ENCODE data around the gene CCDC183.

The CCDC183 gene

DNA sequence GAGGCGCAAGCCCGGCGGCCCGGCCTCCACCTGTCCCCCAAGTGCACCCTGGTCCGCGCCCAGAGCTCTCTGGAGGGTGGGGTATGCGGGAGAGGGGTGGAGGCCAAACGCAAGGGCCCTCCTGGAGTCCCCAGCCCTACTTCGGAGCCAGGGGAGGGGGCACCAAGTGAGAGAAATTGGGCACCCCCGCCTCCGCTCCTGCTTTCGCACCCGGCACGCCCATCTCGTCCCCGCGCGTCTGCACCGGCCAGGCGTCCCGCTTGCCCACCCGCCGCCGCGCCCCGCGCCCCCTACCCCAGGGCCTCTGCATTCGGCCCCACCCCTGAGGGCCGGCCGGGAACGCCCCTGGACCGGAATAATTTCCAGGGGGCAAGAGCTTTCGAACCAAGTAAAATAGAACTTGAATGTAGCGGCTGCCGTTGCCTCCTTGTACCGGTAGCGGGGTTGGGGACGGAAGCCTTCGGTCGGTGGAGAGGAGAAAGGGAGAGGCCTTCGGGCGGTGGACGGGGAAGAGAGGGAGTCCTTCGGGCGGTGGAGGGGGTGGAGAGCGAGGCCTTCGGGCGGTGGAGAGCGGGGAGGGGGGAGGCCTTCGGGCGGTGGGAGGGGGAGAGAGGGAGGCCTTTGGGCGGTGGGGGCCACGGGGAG is 52.4 kb downstream of the CCDC183 start:
- TF ChIP-seq, protein P1, sequence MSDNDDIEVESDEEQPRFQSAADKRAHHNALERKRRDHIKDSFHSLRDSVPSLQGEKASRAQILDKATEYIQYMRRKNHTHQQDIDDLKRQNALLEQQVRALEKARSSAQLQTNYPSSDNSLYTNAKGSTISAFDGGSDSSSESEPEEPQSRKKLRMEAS (IDR thresholded peaks at IDR 0.05; ENCODE audit: low read depth, low read length), result no peak
- TF ChIP-seq MYC (IDR thresholded peaks at IDR 0.05; ENCODE audit: low read depth, low read length), result no peak
- TF ChIP-seq CTCF (IDR thresholded peaks at IDR 0.05; ENCODE audit: low read depth, low read length), result no peak
- no peak for TF ChIP-seq POLR2A (IDR thresholded peaks at IDR 0.05; ENCODE audit: extremely low read depth, insufficient read length)
- DNase-seq (ENCODE audit: low read depth), result peak; percentile 70
- H3K4me3 ChIP-seq (ENCODE audit: low read depth, low read length), result peak overlapping the region; percentile 92

GRCh38 chr9:136849038-136849959 is 53.2 kb downstream of the CCDC183 start, which contains the start of gene PHPT1:
PHPT1 (plus strand) TSS chr9:136849409; CDS start chr9:136849431, 22 bp downstream.
- DNase-seq (ENCODE audit: low read depth), result peak; percentile 99
- TF ChIP-seq CTCF (IDR thresholded peaks at IDR 0.05; ENCODE audit: low read depth, low read length) (no peak), POLR2A (IDR thresholded peaks at IDR 0.05; ENCODE audit: extremely low read depth, insufficient read length) (peak; percentile 83), MYC (IDR thresholded peaks at IDR 0.05; ENCODE audit: low read depth, low read length) (peak; percentile 78)
- TF ChIP-seq, protein P1 (IDR thresholded peaks at IDR 0.05; ENCODE audit: low read depth, low read length), result peak; percentile 94
- peak within 1 kb of the TSS; percentile 92 for H3K4me3 ChIP-seq (ENCODE audit: low read depth, low read length)

- TF ChIP-seq, protein P1 (IDR thresholded peaks at IDR 0.05; ENCODE audit: low read depth, low read length), result no peak
- TF ChIP-seq MYC (IDR thresholded peaks at IDR 0.05; ENCODE audit: low read depth, low read length) (no peak), POLR2A (IDR thresholded peaks at IDR 0.05; ENCODE audit: extremely low read depth, insufficient read length) (no peak), CTCF (IDR thresholded peaks at IDR 0.05; ENCODE audit: low read depth, low read length) (no peak)
- peak overlapping the region; percentile 59 for H3K4me3 ChIP-seq (ENCODE audit: low read depth, low read length)
- no peak for DNase-seq (ENCODE audit: low read depth)
These were observed 54.1 kb downstream of the CCDC183 start for GRCh38 chr9:136849960-136850865.

DNA sequence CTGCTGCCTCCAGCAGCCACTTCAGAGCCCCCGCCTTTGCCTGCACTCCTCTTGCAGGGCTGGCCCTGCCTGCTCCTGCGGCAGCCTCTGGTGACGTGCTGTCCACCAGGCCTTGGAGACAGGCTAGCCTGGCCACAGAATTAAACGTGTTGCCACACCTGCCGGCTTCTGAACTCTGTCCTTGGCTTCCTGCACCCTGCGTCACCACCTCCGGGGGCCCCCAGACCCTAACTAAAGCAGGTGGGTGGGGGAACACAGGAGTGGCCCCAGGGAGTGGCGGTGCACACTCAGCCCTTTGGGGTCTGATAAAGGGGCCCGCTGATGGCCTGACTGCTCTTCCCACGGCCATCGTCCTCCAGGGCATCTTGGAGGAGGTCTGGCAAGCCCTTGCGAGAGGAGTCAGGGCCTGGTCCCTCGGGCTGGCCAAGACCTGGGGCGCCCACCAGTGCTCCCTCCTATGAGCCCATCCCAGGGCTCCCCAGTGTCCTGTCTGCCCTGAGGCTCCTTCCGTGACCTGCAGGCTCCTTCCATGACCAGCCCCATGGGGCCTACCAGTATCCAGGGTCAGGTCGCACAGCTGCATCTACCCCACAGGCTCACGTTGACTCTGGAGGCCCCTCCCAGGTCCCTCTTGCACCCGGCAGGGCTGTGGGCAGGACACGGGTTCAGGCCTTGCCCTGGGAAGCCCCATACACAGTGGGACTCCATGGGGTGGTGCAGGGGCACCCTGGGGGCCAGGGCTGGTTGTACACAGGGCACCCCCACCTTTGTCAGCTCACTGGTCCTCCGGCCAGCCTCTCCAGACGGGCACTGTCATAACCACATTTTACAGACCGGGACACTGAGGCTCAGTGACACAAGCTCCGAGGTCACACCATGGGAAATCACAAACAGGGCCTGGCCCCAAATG is 55.0 kb downstream of the CCDC183 start:
- DNase-seq (ENCODE audit: low read depth), result no peak
- TF ChIP-seq CTCF (IDR thresholded peaks at IDR 0.05; ENCODE audit: low read depth, low read length), result no peak
- TF ChIP-seq POLR2A (IDR thresholded peaks at IDR 0.05; ENCODE audit: extremely low read depth, insufficient read length), result no peak
- TF ChIP-seq MYC (IDR thresholded peaks at IDR 0.05; ENCODE audit: low read depth, low read length), result no peak
- TF ChIP-seq, protein P1 (IDR thresholded peaks at IDR 0.05; ENCODE audit: low read depth, low read length), result no peak
- H3K4me3 ChIP-seq (ENCODE audit: low read depth, low read length), result no peak overlapping the region
